GM12892 (cell line): ENCODE data around the gene IGFBPL1.
"Not testable (repeated sequence)": the region's sequence is repeated elsewhere in the genome, so short reads cannot be mapped to it uniquely, and the experiment has no call there.

Source experiments
- POLR2A ChIP-seq: IDR thresholded peaks from 2 replicates; pipeline ENCODE4 v1.6.1; 2011; ENCODE audit warnings: low read depth, low read length, control low read depth
- TAF1 ChIP-seq: IDR thresholded peaks from 2 replicates; pipeline ENCODE4 v1.6.1; 2011; ENCODE audit warnings: low read depth, mild to moderate bottlenecking, control low read depth, low read length, borderline replicate concordance

DNA sequence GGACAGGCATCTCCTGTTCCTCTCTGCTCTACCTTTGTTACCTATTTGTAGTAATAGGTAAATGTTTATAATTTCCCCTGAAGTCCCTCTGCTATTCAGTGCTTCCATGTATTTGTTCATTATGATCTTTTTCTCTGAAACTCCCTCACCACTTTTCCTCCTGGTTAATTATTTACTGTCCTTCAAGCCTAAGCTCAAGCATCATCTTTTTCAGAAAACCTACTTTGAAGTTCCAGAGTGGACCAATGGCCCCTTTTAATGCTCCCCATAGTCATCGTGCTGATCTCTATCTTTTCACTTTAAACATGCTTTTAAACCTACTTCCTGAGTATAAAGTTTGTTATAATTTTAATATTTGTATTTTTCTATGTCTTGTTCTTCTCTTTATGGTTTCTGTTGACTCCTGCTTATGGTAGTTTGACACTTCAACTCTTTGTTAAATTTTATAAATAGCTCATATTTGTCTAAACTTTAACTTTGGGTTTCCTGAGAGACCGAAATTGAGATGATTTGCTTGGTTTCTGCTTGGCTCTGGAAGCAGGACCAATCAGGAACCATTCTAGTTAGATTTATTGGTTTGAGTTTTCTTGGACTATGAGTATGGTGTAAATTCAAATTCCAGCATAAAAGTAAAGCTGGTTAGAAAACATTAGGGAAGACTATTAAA, 48.5 kb upstream of the IGFBPL1 start:
- TF ChIP-seq POLR2A, TAF1: not testable (repeated sequence)
